Heart right ventricle (tissue), 16 donors: ENCODE results near the gene DET1. TPM values are rescaled to one million over a fixed set of nuclear protein-coding genes. Genes with fewer than 3 reads are reported as not detected.
A peak's percentile ranks its signal among the peaks of the same experiment; 100 is the strongest.

Experiments used
- ATAC-seq, 8 donors: fragments of 200-7000 bp; cut with Tn5 transposase; one replicate each; pipeline ENCODE4 v1.9.1; 2020; ENCODE audit warnings: mild to moderate bottlenecking in 8 of 8, moderate library complexity in 8 of 8, moderate number of reproducible peaks in 1 of 8
- DNase-seq, 2 donors: peaks; one replicate each; pipeline ENCODE4 v3.0.0-alpha.2; 2020
- H3K27ac ChIP-seq, 10 donors: fragments of 200-600 bp; sonication (generic) in 2 of 10; one replicate each; pipeline versions ENCODE4 v1.5.0 to v1.8.0; 2020 to 2022; ENCODE audit warnings: mild to moderate bottlenecking in 3 of 10
- H3K27me3 ChIP-seq, 7 donors: fragments of 200-600 bp; one replicate each; pipeline ENCODE4 v1.8.0; 2021 to 2022; ENCODE audit warnings: mild to moderate bottlenecking in 2 of 7
- H3K36me3 ChIP-seq, 9 donors: fragments of 200-600 bp; sonication (generic) in 1 of 9; one replicate each; pipeline versions ENCODE4 v1.5.0 to v1.8.0; 2020 to 2022; ENCODE audit warnings: mild to moderate bottlenecking in 2 of 9
- H3K4me1 ChIP-seq, 9 donors: fragments of 200-600 bp; sonication (generic) in 1 of 9; one replicate each; pipeline versions ENCODE4 v1.5.0 to v1.8.0; 2020 to 2022; ENCODE audit warnings: mild to moderate bottlenecking in 4 of 9
- H3K4me3 ChIP-seq, 10 donors: fragments of 200-600 bp; sonication (generic) in 2 of 10; one replicate each; pipeline versions ENCODE4 v1.5.0 to v1.8.0; 2020 to 2022; ENCODE audit warnings: mild to moderate bottlenecking in 7 of 10, moderate library complexity in 2 of 10
- H3K9me3 ChIP-seq, 11 donors: fragments of 200-600 bp in 10 of 11; sonication (generic) in 2 of 11; one replicate each; pipeline versions ENCODE4 v1.5.0 to v1.8.0; 2013 to 2022; ENCODE audit warnings: mild to moderate bottlenecking in 2 of 11, control low read depth in 1 of 11, moderate library complexity in 1 of 11
- CTCF ChIP-seq, 9 donors: fragments of 200-600 bp; sonication (generic) in 2 of 9; IDR thresholded peaks; one replicate each; pipeline versions ENCODE4 v1.5.0 to v1.8.0; 2021 to 2022; ENCODE audit warnings: antibody characterized with exemption in 9 of 9, mild to moderate bottlenecking in 5 of 9, moderate library complexity in 1 of 9
- WGBS, 2 donors: extraction: QIAGEN DNeasy Blood & Tissue Kit; methylation state at CpG; one replicate each; pipeline ENCODE4 v1.1.7; 2013; ENCODE audit warnings: inconsistent platforms in 1 of 2; 5-methylcytosine and 5-hydroxymethylcytosine counted together
- intact Hi-C, 10 donors: fragments of 100-400 bp; cut with DNase I; formaldehyde crosslinking; loops; one replicate each; pipeline versions ENCODE4 v1.11.1 to v1.14.2; 2022
- polyA plus RNA-seq, 2 donors: library from polyadenylated mRNA; stranded (reverse); fragments of 200-250 nt; gene quantifications; one replicate each; pipeline ENCODE4 v1.2.3, GENCODE V29; 2013
- total RNA-seq, 10 donors: library from RNA; stranded (reverse); fragmentation: NEBNext Ultra II Directional in 3 of 10; extraction: Animal tissue kit (Norgen Biotek cat#: 25700) in 3 of 10; gene quantifications; one replicate each; pipeline versions ENCODE4 v1.2.1 to v1.2.4, GENCODE V29; 2021 to 2023
- donor health status: Arrhythmogenic right ventricular cardiomyopathy.
- donor health status: ischemic (EF 13 %, LVEDD 7.1; RV severe dilation, severe dysfunction).
- donor health status: healthy with polysubstance abuse.
- donor health status: DM: no; HTN: yes; CAD: no.
- donor health status: DM: no; HTN: no; CAD: no.
- donor health status: ischemic (EF 25% LVEDD 6.9; RV normal size, moderate dysfunction).
- donor health status: ischemic (EF 25% LVEDD 5.7; RV mildly dilated, moderate dysfunction).
- donor health status: healthy.
- donor health status: DM: yes; HTN: yes; CAD: no.
- donor health status: Ischemic cardiomyopathy.
- donor health status: ischemic (EF 35%, LVEDD 5.7; RV mildly dilated, moderate dysfunction).
- donor health status: nonischemic (EF 11% LVEDD 7.7; RV severe dilation, severe dysfunction).
- donor health status: DM: yes; HTN: yes; CAD: no.
- donor health status: PGD.
- donor health status: ischemic (EF 29% LVEDD 5.4; RV normal size, mild dysfunction).
- donor health status: nonischemic (EF 23%, LVEDD 6.1; RV moderate dilation, normal function).

Gene DET1
- total and polyA plus RNA-seq, 12 donors, result 2.9 to 10.5 (median 8.3) TPM

- no peak for TF ChIP-seq CTCF (IDR thresholded peaks at IDR 0.05)
- ATAC-seq (peak; percentile 45 to 94 (median 86)), DNase-seq (peak; percentile 51 to 63)
- peak overlapping the region; percentile 6 to 80 (median 63) for H3K27ac ChIP-seq
- peaks cover 0 to 35% (median 7%) of the 10 kb centered on the region in 9 donors for H3K4me1 ChIP-seq
- H3K9me3 ChIP-seq, result no peaks in the 10 kb centered on the region
- intact Hi-C loops, result loop anchor here in 1 of 10 donors (1.0 kb wide), 1 partner anchor 45 kb away; no protein-coding TSS in a partner anchor
- no peak overlapping the region for H3K4me3 ChIP-seq
- no peaks in the 10 kb centered on the region for H3K27me3 ChIP-seq
- WGBS, 2 donors, result 53 to 63% methylated on average over 11 of the region's 11 CpGs
- peaks cover 0 to 34% (median 0%) of the 10 kb centered on the region in 9 donors for H3K36me3 ChIP-seq
These were observed 49.2 kb downstream of the DET1 start for GRCh38 chr15:88497109-88497765.

- no peak for ATAC-seq
- DNase-seq, result no peak
- H3K27me3 ChIP-seq, result no peaks in the 10 kb centered on the region
- 88% methylated on average over 10 of the region's 10 CpGs for WGBS, 2 donors
- intact Hi-C loops, result no loop called here
- no peak overlapping the region for H3K27ac ChIP-seq
- peaks cover 0 to 26% (median 7%) of the 10 kb centered on the region in 9 donors for H3K4me1 ChIP-seq
- no peaks in the 10 kb centered on the region for H3K9me3 ChIP-seq
- peaks cover 0 to 31% (median 0%) of the 10 kb centered on the region in 9 donors for H3K36me3 ChIP-seq
- H3K4me3 ChIP-seq, result no peak overlapping the region
- no peak for TF ChIP-seq CTCF (IDR thresholded peaks at IDR 0.05)
These were observed 52.6 kb downstream of the DET1 start for GRCh38 chr15:88493844-88494243.

GRCh38 chr15:88491158-88491557 lies 55.3 kb downstream of the DET1 start:
- peak in 1 of 8 donors; percentile 36 for ATAC-seq
- no peaks in the 10 kb centered on the region for H3K9me3 ChIP-seq
- no peak for TF ChIP-seq CTCF (IDR thresholded peaks at IDR 0.05)
- H3K4me1 ChIP-seq, result no peaks in the 10 kb centered on the region
- no peak overlapping the region for H3K4me3 ChIP-seq
- H3K36me3 ChIP-seq, result peaks cover 0 to 13% (median 0%) of the 10 kb centered on the region in 9 donors
- no peak for DNase-seq
- intact Hi-C loops, result no loop called here
- no peak overlapping the region for H3K27ac ChIP-seq
- no peaks in the 10 kb centered on the region for H3K27me3 ChIP-seq
- 69 to 77% methylated on average over 10 of the region's 10 CpGs for WGBS, 2 donors

GRCh38 chr15:88490036-88490435 lies 56.4 kb downstream of the DET1 start:
- TF ChIP-seq CTCF (IDR thresholded peaks at IDR 0.05), result no peak
- peaks cover 0 to under 1% (median 0%) of the 10 kb centered on the region in 9 donors for H3K4me1 ChIP-seq
- ATAC-seq (no peak), DNase-seq (no peak)
- WGBS, 2 donors, result 91 to 92% methylated on average over 3 of the region's 3 CpGs
- H3K27ac ChIP-seq, result no peak overlapping the region
- no peaks in the 10 kb centered on the region for H3K27me3 ChIP-seq
- no peak overlapping the region for H3K4me3 ChIP-seq
- peaks cover 0 to 7% (median 0%) of the 10 kb centered on the region in 9 donors for H3K36me3 ChIP-seq
- intact Hi-C loops, result no loop called here
- H3K9me3 ChIP-seq, result no peaks in the 10 kb centered on the region
